ENCODE data around the gene SLC5A1.
"Not testable (repeated sequence)": the region's sequence is repeated elsewhere in the genome, so short reads cannot be mapped to it uniquely, and the experiment has no call there.

SLC5A1 gene

GRCh38 chr22:32103658-32104315 is 60.7 kb downstream of the SLC5A1 start:
- Mint-ChIP-seq H3K36me3 (no peaks in the 10 kb centered on the region), H3K27ac (no peak overlapping the region), H3K9me3 (no peaks in the 10 kb centered on the region), H3K4me1 (no peaks in the 10 kb centered on the region), H3K4me3 (no peak overlapping the region)
- no peak for DNase-seq (ENCODE audit: low spot score in 2 of 2)
- ATAC-seq, result no peak

- ATAC-seq, result no peak
- no peak for DNase-seq (ENCODE audit: low spot score in 2 of 2)
- no peaks in the 10 kb centered on the region for H3K36me3 Mint-ChIP-seq
These were observed 63.9 kb downstream of the SLC5A1 start for GRCh38 chr22:32106930-32107329.

GRCh38 chr22:32112380-32112779 is 69.3 kb downstream of the SLC5A1 start:
- Mint-ChIP-seq H3K4me3 (no peak overlapping the region), H3K27ac (no peak overlapping the region), H3K9me3 (no peaks in the 10 kb centered on the region), H3K36me3 (no peaks in the 10 kb centered on the region), H3K4me1 (no peaks in the 10 kb centered on the region)
- DNase-seq (ENCODE audit: low spot score in 2 of 2), result no peak
- ATAC-seq, result no peak

More at GRCh38 chr22:32106930-32107329, 63.9 kb downstream of the SLC5A1 start:
- no peak overlapping the region for H3K4me3 Mint-ChIP-seq
- no peaks in the 10 kb centered on the region for H3K4me1 Mint-ChIP-seq
- no peak overlapping the region for H3K27ac Mint-ChIP-seq
- no peaks in the 10 kb centered on the region for H3K9me3 Mint-ChIP-seq

- H3K27ac Mint-ChIP-seq, result no peak overlapping the region
- no peaks in the 10 kb centered on the region for H3K36me3 Mint-ChIP-seq
- H3K4me1 Mint-ChIP-seq, result peaks cover 10% of the 10 kb centered on the region
- no peaks in the 10 kb centered on the region for H3K9me3 Mint-ChIP-seq
- ATAC-seq, result peak; percentile 42
- no peak overlapping the region for H3K4me3 Mint-ChIP-seq
- DNase-seq (ENCODE audit: low spot score in 2 of 2), result no peak
These were observed 76.6 kb downstream of the SLC5A1 start for GRCh38 chr22:32119568-32120235.

GRCh38 chr22:32120603-32121002 is 77.5 kb downstream of the SLC5A1 start:
- no peak overlapping the region for H3K27ac Mint-ChIP-seq
- DNase-seq (ENCODE audit: low spot score in 2 of 2), result no peak
- no peaks in the 10 kb centered on the region for H3K36me3 Mint-ChIP-seq
- no peak overlapping the region for H3K4me3 Mint-ChIP-seq
- H3K9me3 Mint-ChIP-seq, result no peaks in the 10 kb centered on the region
- ATAC-seq, result no peak
- H3K4me1 Mint-ChIP-seq, result peaks cover 17% of the 10 kb centered on the region

- no peak overlapping the region for H3K27ac Mint-ChIP-seq
- peaks cover 17% of the 10 kb centered on the region for H3K4me1 Mint-ChIP-seq
These were observed 79.8 kb downstream of the SLC5A1 start for GRCh38 chr22:32122899-32123298.

GRCh38 chr22:32123657-32124056 is 80.6 kb downstream of the SLC5A1 start:
- DNase-seq (ENCODE audit: low spot score in 2 of 2) (no peak), ATAC-seq (no peak)
- no peak overlapping the region for H3K27ac Mint-ChIP-seq
- no peak overlapping the region for H3K4me3 Mint-ChIP-seq
- peaks cover 17% of the 10 kb centered on the region for H3K4me1 Mint-ChIP-seq
- no peaks in the 10 kb centered on the region for H3K36me3 Mint-ChIP-seq
- no peaks in the 10 kb centered on the region for H3K9me3 Mint-ChIP-seq

More at GRCh38 chr22:32122899-32123298, 79.8 kb downstream of the SLC5A1 start:
- H3K4me3 Mint-ChIP-seq, result no peak overlapping the region
- no peaks in the 10 kb centered on the region for H3K9me3 Mint-ChIP-seq
- no peaks in the 10 kb centered on the region for H3K36me3 Mint-ChIP-seq
- DNase-seq (ENCODE audit: low spot score in 2 of 2), result no peak
- ATAC-seq, result no peak

- ATAC-seq (no peak), DNase-seq (ENCODE audit: low spot score in 2 of 2) (no peak)
- no peaks in the 10 kb centered on the region for H3K36me3 Mint-ChIP-seq
- H3K9me3 Mint-ChIP-seq, result no peaks in the 10 kb centered on the region
- no peak overlapping the region for H3K27ac Mint-ChIP-seq
- peaks cover 17% of the 10 kb centered on the region for H3K4me1 Mint-ChIP-seq
- no peak overlapping the region for H3K4me3 Mint-ChIP-seq
These were observed 84.8 kb downstream of the SLC5A1 start for GRCh38 chr22:32127904-32128303.

- Mint-ChIP-seq H3K4me1 (no peaks in the 10 kb centered on the region), H3K36me3 (no peaks in the 10 kb centered on the region), H3K27ac (no peak overlapping the region), H3K4me3 (no peak overlapping the region), H3K9me3 (no peaks in the 10 kb centered on the region)
- DNase-seq (ENCODE audit: low spot score in 2 of 2) (no peak), ATAC-seq (no peak)
These were observed 87.4 kb downstream of the SLC5A1 start for GRCh38 chr22:32130464-32130863.

- Mint-ChIP-seq H3K9me3 (no peaks in the 10 kb centered on the region), H3K4me1 (peaks cover 1% of the 10 kb centered on the region), H3K36me3 (no peaks in the 10 kb centered on the region), H3K4me3 (no peak overlapping the region), H3K27ac (no peak overlapping the region)
- DNase-seq (ENCODE audit: low spot score in 2 of 2) (no peak), ATAC-seq (no peak)
These were observed 89.1 kb downstream of the SLC5A1 start for GRCh38 chr22:32132126-32132525.

GRCh38 chr22:32132783-32133182 is 89.7 kb downstream of the SLC5A1 start:
- H3K4me1 Mint-ChIP-seq, result peaks cover 8% of the 10 kb centered on the region
- no peak overlapping the region for H3K27ac Mint-ChIP-seq
- peaks cover 2% of the 10 kb centered on the region for H3K36me3 Mint-ChIP-seq
- no peaks in the 10 kb centered on the region for H3K9me3 Mint-ChIP-seq
- ATAC-seq, result no peak
- no peak overlapping the region for H3K4me3 Mint-ChIP-seq
- DNase-seq (ENCODE audit: low spot score in 2 of 2), result no peak

- not testable (repeated sequence) for DNase-seq (ENCODE audit: low spot score in 2 of 2); H3K9me3 Mint-ChIP-seq; H3K4me3 Mint-ChIP-seq; H3K27ac Mint-ChIP-seq; ATAC-seq; H3K36me3 Mint-ChIP-seq
- peaks cover 18% of the 10 kb centered on the region for H3K4me1 Mint-ChIP-seq
These were observed 91.7 kb downstream of the SLC5A1 start for GRCh38 chr22:32134796-32135195.

GRCh38 chr22:32135958-32136357 is 92.9 kb downstream of the SLC5A1 start:
- not testable (repeated sequence) for H3K9me3 Mint-ChIP-seq; H3K27ac Mint-ChIP-seq; H3K36me3 Mint-ChIP-seq; DNase-seq (ENCODE audit: low spot score in 2 of 2); H3K4me3 Mint-ChIP-seq; ATAC-seq
- peaks cover 21% of the 10 kb centered on the region for H3K4me1 Mint-ChIP-seq

GRCh38 chr22:32136881-32137280 is 93.8 kb downstream of the SLC5A1 start:
- H3K4me1 Mint-ChIP-seq, result peaks cover 30% of the 10 kb centered on the region
- H3K9me3 Mint-ChIP-seq; H3K27ac Mint-ChIP-seq; H3K36me3 Mint-ChIP-seq; ATAC-seq; DNase-seq (ENCODE audit: low spot score in 2 of 2): not testable (repeated sequence)
- peak overlapping the region; percentile 84 for H3K4me3 Mint-ChIP-seq

- Mint-ChIP-seq H3K4me1 (peaks cover 39% of the 10 kb centered on the region), H3K4me3 (peak overlapping the region; percentile 84), H3K27ac (peak overlapping the region; percentile 89)
- H3K36me3 Mint-ChIP-seq, H3K9me3 Mint-ChIP-seq: not testable (repeated sequence)
- DNase-seq (ENCODE audit: low spot score in 2 of 2) (peak in 1 of 2 donors; percentile 80), ATAC-seq (peak; percentile 63)
These were observed 94.8 kb downstream of the SLC5A1 start for GRCh38 chr22:32137731-32138324.

- DNase-seq (ENCODE audit: low spot score in 2 of 2); ATAC-seq; H3K36me3 Mint-ChIP-seq; H3K9me3 Mint-ChIP-seq: not testable (repeated sequence)
- Mint-ChIP-seq H3K4me1 (peaks cover 47% of the 10 kb centered on the region), H3K27ac (peak overlapping the region; percentile 89), H3K4me3 (peak overlapping the region; percentile 84)
These were observed 95.5 kb downstream of the SLC5A1 start for GRCh38 chr22:32138576-32138975.

All from stimulated activated effector memory CD8-positive, alpha-beta T cell treated with anti-CD3 and anti-CD28 coated beads, Interleukin-12 subunit alpha, Interleukin-12 subunit beta, amount 100 ng/mL, for 72 hours (primary cell).